GM21619 (cell line): Measurements from ENCODE around the gene VAV3.

ENCODE experiments used
- ATAC-seq: cut with Tn5 transposase; IDR thresholded peaks from one replicate; pipeline ENCODE4 v1.9.1; 2021; ENCODE audit not compliant: unreplicated experiment

The VAV3 gene

DNA sequence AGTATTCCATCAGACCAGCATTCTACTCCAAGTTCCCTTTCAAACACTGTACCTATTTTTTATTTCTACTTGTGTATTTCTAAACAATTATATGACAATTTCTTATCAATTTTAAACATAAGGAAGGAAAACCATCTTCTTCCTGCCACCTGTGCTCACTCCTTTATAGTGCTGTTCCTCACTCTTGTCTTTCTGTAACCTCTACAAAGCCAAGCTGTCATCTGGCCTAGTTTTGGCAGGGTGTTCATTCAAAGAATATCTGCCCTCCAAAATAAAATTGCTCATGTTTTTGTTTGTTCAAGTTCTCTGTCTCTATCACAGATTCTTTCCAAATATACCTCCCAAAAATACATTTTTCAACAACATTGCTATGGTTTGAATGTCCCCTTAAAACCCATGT, 360.2 kb downstream of the VAV3 start:
- ATAC-seq, result no peak

DNA sequence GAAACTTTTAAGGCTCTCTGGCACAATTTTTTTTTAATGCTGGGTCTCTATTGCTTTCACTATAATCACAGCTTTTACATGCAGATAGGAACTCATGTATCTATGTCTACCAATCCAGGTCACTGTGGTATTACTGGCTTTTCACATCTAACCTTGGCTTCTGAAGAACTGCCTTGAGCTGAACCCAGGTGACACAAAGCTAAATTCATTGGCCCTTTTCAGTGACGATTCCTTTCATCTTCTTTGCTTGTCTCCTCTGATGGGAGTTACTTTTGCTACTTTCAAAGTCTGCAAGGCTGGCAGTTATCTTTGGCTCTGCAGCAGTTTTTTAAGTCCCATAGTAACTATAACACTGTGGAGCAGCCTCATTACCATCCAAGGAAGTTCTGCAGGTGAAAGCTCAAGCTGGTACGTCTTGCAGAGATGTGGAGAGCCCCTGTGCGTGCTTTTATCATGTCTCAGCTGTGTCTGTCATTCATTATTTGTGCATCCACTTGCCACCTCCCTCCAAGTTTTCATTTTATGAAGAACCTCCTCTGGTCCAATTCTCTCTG, 364.3 kb downstream of the VAV3 start:
- ATAC-seq, result no peak

DNA sequence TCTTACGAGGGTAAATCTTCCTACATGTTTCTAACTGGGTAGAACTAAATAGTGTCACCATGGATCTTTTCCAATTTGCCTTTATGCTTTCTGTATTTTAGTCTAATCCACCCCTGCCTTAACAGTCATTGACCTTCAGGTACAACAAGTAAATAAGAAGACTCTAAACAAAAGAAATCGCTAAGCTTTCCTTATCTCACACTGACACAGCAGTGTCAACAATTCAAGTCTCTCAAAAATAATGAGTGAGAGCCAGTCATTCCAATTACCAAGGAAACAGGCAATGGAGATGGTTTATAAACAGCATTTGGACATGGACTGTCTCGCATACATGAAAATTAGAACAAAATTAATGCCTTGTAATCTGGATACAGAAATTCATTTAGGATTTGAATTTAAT, 365.8 kb downstream of the VAV3 start:
- no peak for ATAC-seq

DNA sequence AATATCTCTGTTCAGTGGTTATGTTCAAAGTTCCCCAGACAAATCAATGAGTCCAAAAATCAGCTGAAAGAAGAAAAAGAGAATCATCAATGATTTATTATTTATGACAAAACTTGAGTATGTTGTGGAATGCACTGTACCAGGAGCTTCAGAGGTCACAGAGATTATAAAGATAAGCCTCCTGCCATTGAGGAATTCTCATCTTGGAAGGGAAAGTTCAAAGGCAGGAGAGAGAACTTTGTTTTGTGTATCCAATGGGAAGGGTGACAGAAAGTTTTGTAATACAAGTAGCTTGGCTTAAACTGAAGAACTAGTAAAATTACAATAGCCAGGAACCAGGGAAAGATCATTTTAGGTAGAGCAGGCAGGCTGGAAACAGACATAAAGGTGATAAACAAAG, 367.7 kb downstream of the VAV3 start:
- no peak for ATAC-seq

DNA sequence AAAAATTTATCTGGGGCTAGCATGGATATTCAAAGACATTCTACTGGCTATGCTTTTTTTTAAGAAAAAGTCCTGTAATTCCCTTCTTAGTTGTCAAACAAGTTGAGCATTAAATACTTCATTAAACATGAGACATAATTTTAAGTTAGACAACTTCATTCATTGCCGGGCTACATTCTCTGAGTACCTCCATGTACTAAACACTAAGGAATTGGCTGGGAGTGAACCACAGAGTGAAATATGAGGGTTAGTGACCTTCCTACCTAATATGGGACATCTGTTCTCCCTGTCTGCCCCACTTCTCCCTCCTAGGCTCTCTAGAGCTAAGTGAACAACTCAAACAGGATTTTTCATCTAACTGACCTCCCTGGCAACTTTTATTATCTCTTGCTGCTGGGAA, 370.4 kb downstream of the VAV3 start:
- ATAC-seq, result no peak

DNA sequence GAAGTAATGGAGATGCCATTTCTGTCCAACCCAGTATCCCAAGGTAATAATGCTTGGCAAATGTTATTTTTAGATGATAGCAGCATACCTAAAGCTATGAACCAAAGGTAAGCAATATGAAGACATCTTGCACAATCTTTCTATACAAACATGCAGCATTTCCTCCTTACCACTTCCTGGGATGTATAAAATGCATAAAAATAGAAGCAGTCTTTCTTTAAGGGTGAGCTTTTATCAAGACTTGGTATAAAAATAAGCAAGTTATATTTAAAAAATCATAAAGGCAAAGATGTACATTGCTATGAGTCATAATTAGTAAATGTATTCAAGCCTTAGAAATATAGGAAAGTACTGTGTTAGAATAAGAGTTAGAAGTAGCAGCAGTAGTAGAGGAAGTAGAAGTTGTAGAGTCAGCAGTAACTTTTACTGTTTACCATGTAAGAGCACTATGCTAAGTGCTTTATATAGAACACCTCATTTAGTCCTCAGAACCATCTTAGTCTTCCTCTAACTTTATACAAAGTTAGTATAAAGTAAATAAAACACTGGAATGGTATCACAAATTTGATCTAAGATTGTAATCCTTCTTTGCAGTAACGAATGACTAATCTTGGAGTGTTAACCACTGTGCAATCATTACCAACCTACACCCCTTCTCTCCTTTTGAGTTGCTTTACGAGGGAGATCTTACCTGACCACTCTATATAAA, 371.3 kb downstream of the VAV3 start:
- no peak for ATAC-seq

DNA sequence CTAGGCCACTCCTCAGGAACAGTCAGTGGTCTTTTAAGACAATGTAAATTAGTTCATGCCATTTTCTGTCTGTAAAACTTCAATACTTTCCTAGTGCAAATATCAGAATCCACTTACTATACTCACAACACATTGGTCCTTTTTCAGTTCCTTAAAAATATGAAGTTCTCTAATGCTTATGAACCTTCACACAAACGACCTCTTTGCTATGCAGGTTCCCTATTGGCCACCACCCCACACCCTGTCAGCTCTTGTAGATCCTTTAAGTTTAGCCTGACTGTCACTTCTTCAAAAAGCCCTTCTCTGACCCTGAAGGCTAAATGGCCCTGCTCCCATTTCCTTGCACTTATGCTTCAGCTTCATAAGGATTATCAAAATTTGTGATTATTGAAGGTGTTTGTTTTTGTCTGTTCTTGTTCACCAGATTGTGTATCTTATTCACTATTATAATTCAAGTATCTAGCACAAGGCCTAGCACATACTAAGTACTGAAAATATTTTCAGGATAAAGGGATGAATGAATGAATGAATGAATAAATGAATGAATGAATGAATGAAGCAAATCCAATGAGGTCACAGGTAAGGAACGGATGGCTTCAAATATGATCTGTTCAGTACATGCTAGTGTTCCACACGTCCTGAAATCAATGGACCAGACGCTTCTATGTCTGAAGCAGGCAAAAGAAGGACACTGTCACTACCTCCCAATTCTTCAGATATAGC, 373.9 kb downstream of the VAV3 start:
- ATAC-seq, result no peak

DNA sequence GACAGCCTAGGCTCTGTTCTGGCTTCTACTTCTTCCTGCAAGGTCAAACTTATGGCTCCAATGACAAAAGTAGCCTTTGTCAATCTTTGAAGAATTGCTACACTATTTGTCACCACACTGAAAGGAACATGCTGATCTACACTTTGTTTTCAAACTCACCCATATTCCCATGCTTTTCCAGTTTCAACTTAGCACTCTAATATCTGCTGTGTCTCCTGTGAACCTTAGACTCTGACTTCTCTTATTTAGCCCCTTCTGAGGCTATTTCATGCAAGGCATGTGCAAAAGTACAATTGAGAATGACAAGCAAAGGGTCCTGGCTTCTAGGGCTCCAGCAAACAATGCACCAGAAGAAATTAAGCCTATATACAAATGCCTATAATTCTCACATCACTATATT, 374.9 kb downstream of the VAV3 start:
- no peak for ATAC-seq

DNA sequence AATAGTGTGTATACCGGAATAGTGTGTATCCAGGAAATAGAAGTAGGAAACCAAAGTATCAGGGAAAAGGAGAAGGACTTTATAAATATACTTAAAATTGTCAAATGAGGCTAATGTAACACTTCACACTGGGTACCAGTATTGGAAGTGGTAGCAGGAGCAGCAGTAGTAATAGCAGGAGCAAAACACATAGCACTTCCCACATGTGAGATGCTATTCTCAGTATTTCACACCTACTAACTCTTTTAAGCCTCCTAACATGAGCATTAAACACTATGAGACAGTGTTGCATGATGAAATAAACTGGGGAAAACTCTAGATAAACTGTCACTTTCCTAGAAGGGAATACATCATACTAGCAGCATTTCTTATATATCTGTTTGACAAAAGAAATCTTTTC, 376.7 kb downstream of the VAV3 start:
- no peak for ATAC-seq

DNA sequence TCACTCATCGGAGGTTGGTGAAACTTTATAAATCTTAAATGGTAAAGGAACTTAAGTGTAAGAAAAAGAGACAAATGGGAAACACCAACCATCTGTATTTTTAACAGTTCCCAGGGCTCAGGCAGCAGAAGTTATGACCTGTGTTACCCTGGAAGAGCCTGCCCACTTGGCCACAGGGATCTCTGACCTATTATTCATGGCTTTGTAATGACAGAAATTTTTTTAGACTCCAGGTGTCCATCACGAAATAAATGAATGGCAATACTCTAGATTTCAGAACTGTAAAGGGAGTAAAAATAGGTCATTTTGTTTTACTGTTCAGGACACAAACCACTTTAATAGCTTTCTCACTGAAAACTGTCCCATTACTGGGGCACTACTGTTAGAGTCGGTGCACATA, 389.8 kb downstream of the VAV3 start:
- no peak for ATAC-seq

DNA sequence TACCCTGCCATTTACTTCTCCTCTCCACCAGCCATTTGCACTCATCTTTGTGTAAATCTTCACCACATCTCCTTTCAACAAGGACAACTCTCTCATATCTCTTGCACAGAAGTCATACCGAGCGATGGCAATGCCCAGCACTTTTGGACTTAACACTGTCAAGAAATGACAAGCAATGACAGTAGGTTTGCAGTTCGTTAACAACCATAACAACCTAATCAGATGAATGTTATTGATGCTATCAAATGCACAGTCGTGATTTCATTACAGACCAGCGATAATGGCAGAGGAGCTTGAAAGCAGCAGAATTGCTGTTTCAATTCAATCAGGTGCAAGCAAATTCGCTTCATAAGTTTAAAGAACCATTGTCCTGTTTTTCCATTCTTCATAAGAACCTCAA, 390.9 kb downstream of the VAV3 start:
- ATAC-seq, result no peak

DNA sequence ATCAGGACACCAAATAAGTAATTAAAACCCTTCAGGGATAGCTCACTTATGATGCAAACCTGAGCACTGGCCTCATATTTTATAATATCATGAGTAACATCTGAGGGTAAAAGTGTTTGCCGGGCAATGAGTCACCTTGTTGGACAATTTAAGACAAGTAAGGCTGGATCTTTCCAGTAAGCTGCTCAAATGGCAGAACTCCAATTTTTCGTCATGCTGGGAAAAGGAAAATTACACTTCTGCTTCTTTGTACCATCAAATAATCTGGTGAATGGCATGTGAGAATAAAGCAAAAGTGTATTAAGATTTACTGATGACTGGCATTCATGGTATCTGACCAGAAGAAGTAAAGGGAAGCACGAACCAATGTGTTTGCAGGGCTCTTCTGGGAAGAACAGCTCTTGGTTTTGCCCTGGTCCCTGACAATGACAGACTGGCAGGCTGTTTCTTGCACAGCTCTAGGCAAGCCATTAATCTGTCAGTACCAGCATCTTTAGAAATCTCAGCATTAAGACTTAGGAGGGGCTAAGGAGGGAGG, 392.2 kb downstream of the VAV3 start:
- no peak for ATAC-seq

DNA sequence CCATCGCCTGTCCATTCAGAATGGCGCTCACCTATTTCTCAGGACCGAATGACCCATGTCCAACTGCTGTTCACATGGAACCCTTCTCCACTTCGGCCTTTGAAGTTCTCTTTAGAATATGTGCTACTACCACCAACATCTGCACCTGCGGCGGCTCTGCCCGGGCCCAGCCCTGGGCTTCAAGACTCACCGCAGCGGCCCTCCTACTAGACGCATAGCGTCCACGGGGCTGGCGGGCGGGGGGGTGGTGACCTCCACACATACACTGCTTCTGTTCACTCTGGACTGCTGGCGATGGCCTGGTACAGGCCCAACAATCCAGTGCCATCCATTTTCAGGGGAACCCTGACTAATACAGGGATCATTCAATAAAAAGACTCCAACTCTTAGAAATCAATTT, 394.2 kb downstream of the VAV3 start:
- no peak for ATAC-seq

DNA sequence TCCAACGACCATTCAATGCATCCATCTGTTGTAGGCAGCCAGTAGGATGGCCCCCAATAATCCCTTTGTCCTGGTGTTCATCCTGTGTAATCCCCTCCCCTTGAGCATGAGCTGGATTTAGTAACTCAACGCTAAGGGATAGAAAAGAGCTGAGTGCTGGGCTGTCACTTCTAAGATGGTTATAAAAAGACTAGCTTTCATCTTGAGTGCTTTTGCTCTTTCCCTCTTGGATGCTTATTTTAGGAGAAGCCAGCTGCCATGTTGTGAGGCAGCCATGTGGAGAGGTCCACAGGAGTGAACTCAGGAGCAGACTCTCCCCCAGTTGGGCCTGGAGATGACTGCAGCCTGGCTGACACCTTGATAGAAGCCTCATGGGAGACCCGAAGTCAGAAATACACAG, 401.5 kb downstream of the VAV3 start:
- no peak for ATAC-seq

DNA sequence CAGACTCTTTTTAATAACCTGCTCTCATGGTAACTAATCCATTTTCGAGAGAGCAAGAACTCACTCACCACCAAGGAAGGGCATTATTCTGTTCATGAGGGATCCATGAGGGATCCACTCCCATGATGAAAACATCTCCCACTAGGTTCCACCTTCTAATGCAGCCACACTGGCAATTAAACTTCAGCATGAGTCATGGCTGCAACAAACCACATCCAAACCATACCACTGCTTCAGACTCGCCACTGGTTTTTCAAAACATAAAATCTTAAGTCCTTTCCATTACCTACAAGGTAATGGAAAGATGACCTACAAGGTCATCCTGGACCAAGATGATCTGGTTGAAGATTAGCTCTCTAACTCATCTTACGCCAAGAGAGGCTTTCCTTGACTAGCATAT, 405.1 kb downstream of the VAV3 start:
- ATAC-seq, result no peak

DNA sequence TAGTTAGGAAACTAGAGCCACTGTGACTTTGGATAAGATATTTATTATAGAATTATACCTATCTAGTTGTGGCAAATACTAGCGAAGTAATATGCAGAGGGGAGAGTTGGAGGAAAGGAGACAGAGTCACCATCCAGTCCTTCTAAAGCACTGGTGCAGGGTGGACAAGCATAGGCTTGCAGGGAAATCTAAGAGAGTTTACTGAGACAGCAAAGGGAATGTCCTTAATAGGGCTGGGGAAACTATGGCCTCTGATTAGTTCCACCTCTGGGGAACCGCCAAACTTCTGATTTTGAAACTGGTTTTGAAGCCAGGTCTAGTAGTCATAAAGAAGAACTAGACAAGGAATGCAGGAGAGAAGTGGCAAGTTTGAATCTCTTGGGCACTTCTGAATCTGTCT, 407.9 kb downstream of the VAV3 start:
- ATAC-seq, result no peak

DNA sequence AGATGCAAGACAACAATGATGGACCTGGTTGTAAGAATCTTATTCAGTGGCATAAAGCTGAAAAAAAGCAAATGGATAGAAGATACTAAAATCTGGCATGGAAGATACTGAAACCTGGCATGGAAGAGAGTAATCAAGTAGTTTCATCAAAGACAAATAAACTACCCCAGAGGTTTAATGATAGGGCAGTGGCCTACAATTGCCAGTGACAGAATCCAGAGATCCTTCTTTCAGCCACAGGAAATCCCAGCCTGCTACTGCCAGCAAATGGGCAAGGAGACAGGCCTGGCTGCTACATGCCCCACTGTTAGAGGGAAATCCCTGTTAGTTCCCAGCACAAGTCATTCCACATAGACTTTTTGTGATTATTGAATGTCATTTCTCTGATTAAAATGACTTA, 409.4 kb downstream of the VAV3 start:
- ATAC-seq, result no peak

DNA sequence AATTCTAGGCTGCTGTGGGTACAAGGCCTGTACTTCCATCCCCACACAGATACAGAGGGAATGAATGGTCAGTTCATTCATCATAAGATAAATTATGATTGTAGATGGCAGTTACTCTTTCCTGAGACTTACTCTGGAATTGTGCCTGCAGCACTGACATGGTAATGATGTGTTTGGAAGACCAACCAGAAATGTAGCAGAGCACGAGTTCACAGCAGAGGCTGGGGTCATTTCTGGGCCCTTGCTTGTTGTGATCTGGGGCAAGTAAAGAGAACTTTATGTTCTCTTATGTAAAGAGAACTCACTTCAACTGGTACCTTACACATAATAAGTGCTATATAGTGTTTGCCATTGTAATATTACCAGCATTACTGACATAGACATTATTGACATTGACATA, 412.2 kb downstream of the VAV3 start:
- ATAC-seq, result no peak

DNA sequence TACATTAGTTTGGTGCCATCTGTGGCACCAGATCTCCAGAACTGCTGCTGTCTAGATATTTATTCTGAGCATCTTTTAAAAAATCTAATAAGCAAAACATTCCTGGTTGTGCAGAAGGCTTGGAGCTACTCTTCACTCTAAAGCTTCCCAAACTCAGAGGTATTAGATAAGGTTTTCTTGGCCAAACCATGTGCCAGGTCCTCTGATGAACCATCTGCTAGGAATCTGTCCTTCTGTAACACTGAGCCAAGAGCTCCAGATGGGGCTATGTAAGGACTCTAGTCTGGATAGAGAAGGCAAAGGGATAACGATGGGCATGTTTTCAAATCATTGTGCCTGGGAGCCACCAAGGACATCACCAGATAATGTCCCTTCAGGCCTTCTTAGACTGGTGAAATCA, 413.5 kb downstream of the VAV3 start:
- ATAC-seq, result no peak

DNA sequence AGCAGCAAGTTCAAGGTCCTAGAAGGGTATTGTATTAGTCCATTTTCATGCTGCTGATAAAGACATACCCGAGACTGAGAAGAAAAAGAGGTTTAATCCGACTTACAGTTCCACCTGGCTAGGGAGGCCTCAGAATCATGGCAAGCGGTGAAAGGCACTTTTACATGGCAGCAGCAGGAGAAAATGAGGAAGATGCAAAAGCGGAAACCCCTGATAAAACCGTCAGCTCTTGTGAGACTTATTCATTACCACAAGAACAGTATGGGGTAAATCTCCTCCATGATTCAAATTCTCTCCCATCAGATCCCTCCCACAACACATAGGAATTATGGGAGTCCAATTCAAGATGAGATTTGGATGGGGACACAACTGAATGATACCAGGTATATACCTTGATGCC, 414.6 kb downstream of the VAV3 start:
- ATAC-seq, result no peak

DNA sequence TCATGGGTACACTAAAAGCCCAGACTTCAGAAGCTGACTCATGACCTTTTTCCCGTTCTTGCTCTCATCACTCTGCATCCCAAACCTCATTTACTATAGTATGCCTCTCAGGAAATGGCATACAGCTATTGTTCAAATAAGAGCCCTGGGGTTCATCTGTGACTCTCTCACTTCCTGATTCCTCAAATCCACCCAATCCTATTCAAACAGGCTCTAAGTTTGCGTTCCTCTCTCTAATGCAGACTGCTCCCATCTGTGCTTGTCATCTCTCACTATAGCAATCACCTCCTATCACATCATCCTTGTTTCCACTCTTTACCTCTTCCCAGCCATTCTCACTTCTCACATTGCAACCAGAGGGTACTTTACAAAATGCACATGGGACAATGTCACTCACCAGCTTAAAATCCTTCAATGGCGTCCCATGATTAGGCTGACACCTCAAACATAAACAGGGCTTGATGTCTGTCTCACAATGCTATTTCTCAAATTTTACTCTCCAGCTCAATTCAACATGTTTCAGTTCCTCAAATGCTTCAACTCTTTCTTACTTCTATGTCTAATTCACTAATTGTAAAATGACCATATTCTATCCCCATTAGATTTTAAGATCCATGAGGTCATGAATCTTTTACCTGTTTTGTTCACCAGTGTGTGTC, 415.7 kb downstream of the VAV3 start:
- ATAC-seq, result no peak

DNA sequence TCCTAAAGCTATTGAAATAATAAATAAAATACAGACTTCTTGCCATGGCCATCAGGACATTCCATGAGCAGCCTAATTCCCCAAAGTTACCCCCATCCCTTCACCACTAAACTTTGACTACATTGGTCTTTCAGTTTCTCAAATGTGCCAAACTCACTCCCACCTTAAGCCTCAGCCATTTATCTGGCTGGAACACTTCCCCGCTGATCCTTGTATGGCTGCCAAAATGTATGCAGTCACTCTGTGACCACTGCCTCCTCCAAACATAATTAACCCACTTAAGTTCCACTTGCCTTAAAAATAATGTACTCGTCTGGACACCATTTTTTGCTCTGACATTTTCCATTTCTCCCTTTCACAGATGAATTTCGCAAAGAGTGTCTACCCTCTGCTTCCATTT, 416.7 kb downstream of the VAV3 start:
- ATAC-seq, result no peak
